Lower leg skin (tissue), 3 donors: ENCODE data around the gene ZSWIM1.

Experiments used
- CTCF ChIP-seq, 3 donors: fragments of 450-650 bp; IDR thresholded peaks; one replicate each; pipeline ENCODE4 v1.5.1; 2016; ENCODE audit warnings: antibody characterized with exemption in 3 of 3, mild to moderate bottlenecking in 3 of 3, moderate library complexity in 2 of 3
- POLR2A ChIP-seq, 2 donors: fragments of 450-650 bp; IDR thresholded peaks; one replicate each; pipeline ENCODE4 v1.6.1; 2016 to 2017; ENCODE audit warnings: antibody characterized with exemption in 2 of 2, mild to moderate bottlenecking in 1 of 2, moderate library complexity in 1 of 2

GRCh38 chr20:45904583-45905504 lies 23.8 kb downstream of the ZSWIM1 start:
- TF ChIP-seq CTCF (IDR thresholded peaks at IDR 0.05) = no peak
- no peak for TF ChIP-seq POLR2A (IDR thresholded peaks at IDR 0.05)
